ENCODE data around the gene C20orf204. TPM values are rescaled to one million over a fixed set of nuclear protein-coding genes. Genes with fewer than 3 reads are reported as not detected.

Gene C20orf204
- total RNA-seq, 1 donor from 2014 or later = 0.74 TPM

- no peak for DNase-seq (ENCODE audit: low spot score)
Observed at GRCh38 chr20:64055396-64055892, 19.5 kb downstream of the C20orf204 start.

GRCh38 chr20:64055893-64056638 is 20.1 kb downstream of the C20orf204 start:
- no peak for DNase-seq (ENCODE audit: low spot score)

- DNase-seq (ENCODE audit: low spot score) = no peak
Observed at GRCh38 chr20:64056639-64056888, 20.6 kb downstream of the C20orf204 start.

- no peak for DNase-seq (ENCODE audit: low spot score)
Observed at GRCh38 chr20:64056889-64057627, 21.1 kb downstream of the C20orf204 start.

- DNase-seq (ENCODE audit: low spot score) = no peak
Observed at GRCh38 chr20:64057628-64058498, 21.9 kb downstream of the C20orf204 start.

- no peak for DNase-seq (ENCODE audit: low spot score)
Observed at GRCh38 chr20:64058536-64058935, 22.6 kb downstream of the C20orf204 start.

GRCh38 chr20:64062276-64062595 is 26.3 kb downstream of the C20orf204 start:
- no peak for DNase-seq (ENCODE audit: low spot score)

- DNase-seq (ENCODE audit: low spot score) = peak; percentile 99
Observed at GRCh38 chr20:64062596-64063388, 26.8 kb downstream of the C20orf204 start, which contains the start of gene TCEA2. TCEA2 (plus strand) TSS chr20:64063198; CDS start chr20:64063313, 115 bp downstream.

GRCh38 chr20:64063389-64064144 is 27.6 kb downstream of the C20orf204 start:
- no peak for DNase-seq (ENCODE audit: low spot score)

- no peak for DNase-seq (ENCODE audit: low spot score)
Observed at GRCh38 chr20:64064145-64064698, 28.2 kb downstream of the C20orf204 start.

GRCh38 chr20:64065062-64065973 is 29.3 kb downstream of the C20orf204 start:
- no peak for DNase-seq (ENCODE audit: low spot score)

- DNase-seq (ENCODE audit: low spot score) = no peak
Observed at GRCh38 chr20:64065974-64066343, 30.0 kb downstream of the C20orf204 start.

GRCh38 chr20:64067005-64067632 is 31.1 kb downstream of the C20orf204 start:
- no peak for DNase-seq (ENCODE audit: low spot score)

GRCh38 chr20:64067733-64068307 is 31.8 kb downstream of the C20orf204 start:
- no peak for DNase-seq (ENCODE audit: low spot score)

- no peak for DNase-seq (ENCODE audit: low spot score)
Observed at GRCh38 chr20:64068386-64069208, 32.6 kb downstream of the C20orf204 start.

- DNase-seq (ENCODE audit: low spot score) = no peak
Observed at GRCh38 chr20:64069209-64069613, 33.2 kb downstream of the C20orf204 start.

GRCh38 chr20:64069614-64070243 is 33.7 kb downstream of the C20orf204 start:
- no peak for DNase-seq (ENCODE audit: low spot score)

Measured in mesenteric fat pad (tissue), 1 donor.